Activated T-cell treated with anti-CD3 and anti-CD28 coated beads, Interleukin-2, amount 50 U/mL, for 4 hours (primary cell): ENCODE measurements around the gene HMX1. TPM values are rescaled to one million over a fixed set of nuclear protein-coding genes. Genes with fewer than 3 reads are reported as not detected.

ENCODE experiments used
- ATAC-seq, 2 donors: fragments of 200-7000 bp; cut with Tn5 transposase; one replicate each; pipeline ENCODE4 v1.10.0; 2021
- DNase-seq: peaks from one replicate; pipeline ENCODE4 v3.0.0-alpha.2; 2020
- H3K27me3 Mint-ChIP-seq: one replicate; pipeline ENCODE4 v1.8.0; 2021; ENCODE audit warnings: low read depth, mixed read lengths
- H3K36me3 Mint-ChIP-seq: one replicate; pipeline ENCODE4 v1.8.0; 2022; ENCODE audit warnings: mixed read lengths; ENCODE audit not compliant: insufficient read depth
- H3K4me1 Mint-ChIP-seq: one replicate; pipeline ENCODE4 v1.8.0; 2021; ENCODE audit warnings: low read depth, mixed read lengths
- H3K4me3 Mint-ChIP-seq: one replicate; pipeline ENCODE4 v1.8.0; 2021; ENCODE audit warnings: mild to moderate bottlenecking, moderate library complexity, mixed read lengths
- H3K9me3 Mint-ChIP-seq: one replicate; pipeline ENCODE4 v1.8.0; 2021; ENCODE audit warnings: mixed read lengths
- total RNA-seq, 3 donors: library from RNA; stranded (reverse); gene quantifications; one replicate each; pipeline ENCODE4 v1.2.1, GENCODE V29; 2021

HMX1 gene
- total RNA-seq, 3 donors from 2014 or later, result not detected

- Mint-ChIP-seq H3K4me3 (no peak overlapping the region), H3K27me3 (peaks cover 71% of the 10 kb centered on the region), H3K36me3 (no peaks in the 10 kb centered on the region), H3K9me3 (no peaks in the 10 kb centered on the region), H3K4me1 (peaks cover 1% of the 10 kb centered on the region)
- no peak for DNase-seq
- no peak for ATAC-seq
Measured at GRCh38 chr4:8863686-8864682, 7.7 kb downstream of the HMX1 start.

- Mint-ChIP-seq H3K36me3 (no peaks in the 10 kb centered on the region), H3K9me3 (no peaks in the 10 kb centered on the region), H3K4me3 (no peak overlapping the region), H3K27me3 (peaks cover 68% of the 10 kb centered on the region), H3K4me1 (peaks cover 2% of the 10 kb centered on the region)
- DNase-seq, result no peak
- ATAC-seq, result no peak
Measured at GRCh38 chr4:8862800-8863685, 8.6 kb downstream of the HMX1 start.

- Mint-ChIP-seq H3K27me3 (peaks cover 72% of the 10 kb centered on the region), H3K36me3 (no peaks in the 10 kb centered on the region), H3K9me3 (no peaks in the 10 kb centered on the region), H3K4me3 (no peak overlapping the region), H3K4me1 (peaks cover 2% of the 10 kb centered on the region)
- no peak for DNase-seq
- no peak for ATAC-seq
Measured at GRCh38 chr4:8862334-8862733, 9.3 kb downstream of the HMX1 start.

- ATAC-seq (no peak), DNase-seq (no peak)
- Mint-ChIP-seq H3K9me3 (no peaks in the 10 kb centered on the region), H3K4me1 (peaks cover 2% of the 10 kb centered on the region), H3K4me3 (no peak overlapping the region), H3K27me3 (peaks cover 72% of the 10 kb centered on the region), H3K36me3 (no peaks in the 10 kb centered on the region)
Measured at GRCh38 chr4:8861576-8862295, 9.9 kb downstream of the HMX1 start.

- Mint-ChIP-seq H3K9me3 (no peaks in the 10 kb centered on the region), H3K27me3 (peaks cover 72% of the 10 kb centered on the region), H3K4me1 (peaks cover 2% of the 10 kb centered on the region), H3K4me3 (no peak overlapping the region), H3K36me3 (no peaks in the 10 kb centered on the region)
- ATAC-seq (no peak), DNase-seq (no peak)
Measured at GRCh38 chr4:8860892-8861575, 10.6 kb downstream of the HMX1 start.

GRCh38 chr4:8860096-8860891, 11.3 kb downstream of the HMX1 start:
- no peak overlapping the region for H3K4me3 Mint-ChIP-seq

GRCh38 chr4:8859550-8860095, 12.0 kb downstream of the HMX1 start:
- Mint-ChIP-seq H3K9me3 (no peaks in the 10 kb centered on the region), H3K4me3 (no peak overlapping the region), H3K36me3 (no peaks in the 10 kb centered on the region), H3K27me3 (peaks cover 72% of the 10 kb centered on the region), H3K4me1 (peaks cover 2% of the 10 kb centered on the region)
- no peak for ATAC-seq
- DNase-seq, result no peak

More at GRCh38 chr4:8860096-8860891, 11.3 kb downstream of the HMX1 start:
- no peaks in the 10 kb centered on the region for H3K36me3 Mint-ChIP-seq
- H3K9me3 Mint-ChIP-seq, result no peaks in the 10 kb centered on the region
- peaks cover 2% of the 10 kb centered on the region for H3K4me1 Mint-ChIP-seq
- DNase-seq, result no peak
- H3K27me3 Mint-ChIP-seq, result peaks cover 72% of the 10 kb centered on the region
- no peak for ATAC-seq

GRCh38 chr4:8858701-8859210, 12.9 kb downstream of the HMX1 start:
- ATAC-seq (no peak), DNase-seq (no peak)
- no peaks in the 10 kb centered on the region for H3K9me3 Mint-ChIP-seq
- no peak overlapping the region for H3K4me3 Mint-ChIP-seq
- H3K4me1 Mint-ChIP-seq, result peaks cover 2% of the 10 kb centered on the region
- H3K27me3 Mint-ChIP-seq, result peaks cover 66% of the 10 kb centered on the region
- no peaks in the 10 kb centered on the region for H3K36me3 Mint-ChIP-seq

- no peak for DNase-seq
- Mint-ChIP-seq H3K27me3 (peaks cover 70% of the 10 kb centered on the region), H3K36me3 (no peaks in the 10 kb centered on the region), H3K4me1 (peaks cover 2% of the 10 kb centered on the region), H3K9me3 (no peaks in the 10 kb centered on the region), H3K4me3 (no peak overlapping the region)
- ATAC-seq, result no peak
Measured at GRCh38 chr4:8857766-8858700, 13.6 kb downstream of the HMX1 start.

- Mint-ChIP-seq H3K36me3 (no peaks in the 10 kb centered on the region), H3K9me3 (no peaks in the 10 kb centered on the region), H3K4me3 (no peak overlapping the region), H3K4me1 (peaks cover 2% of the 10 kb centered on the region), H3K27me3 (peaks cover 67% of the 10 kb centered on the region)
- DNase-seq, result no peak
- no peak for ATAC-seq
Measured at GRCh38 chr4:8856835-8857621, 14.6 kb downstream of the HMX1 start.

GRCh38 chr4:8855818-8856245, 15.8 kb downstream of the HMX1 start:
- Mint-ChIP-seq H3K9me3 (no peaks in the 10 kb centered on the region), H3K27me3 (peaks cover 61% of the 10 kb centered on the region), H3K4me1 (peaks cover 2% of the 10 kb centered on the region), H3K36me3 (no peaks in the 10 kb centered on the region), H3K4me3 (no peak overlapping the region)
- DNase-seq (no peak), ATAC-seq (no peak)
